Activated CD8-positive, alpha-beta memory T cell treated with anti-CD3 and anti-CD28 coated beads, Interleukin-2, amount 50 U/mL, for 24 hours (primary cell): ENCODE measurements around the gene SQSTM1.

Experiments used
- DNase-seq: peaks from one replicate; pipeline ENCODE4 v3.0.0-alpha.2; 2020; ENCODE audit errors: extremely low read depth

The SQSTM1 gene

GRCh38 chr5:179795049-179795862 is 25.4 kb upstream of the SQSTM1 start:
- no peak for DNase-seq

- no peak for DNase-seq
Observed at GRCh38 chr5:179795863-179796833, 24.6 kb upstream of the SQSTM1 start.

- DNase-seq, result no peak
Observed at GRCh38 chr5:179796877-179797608, 23.7 kb upstream of the SQSTM1 start.

- DNase-seq, result no peak
Observed at GRCh38 chr5:179797741-179798140, 23.0 kb upstream of the SQSTM1 start.

GRCh38 chr5:179798144-179798770 is 22.4 kb upstream of the SQSTM1 start:
- DNase-seq, result no peak

GRCh38 chr5:179798771-179799643 is 21.7 kb upstream of the SQSTM1 start:
- DNase-seq, result no peak

GRCh38 chr5:179799644-179799973 is 21.1 kb upstream of the SQSTM1 start:
- no peak for DNase-seq

GRCh38 chr5:179800071-179800695 is 20.5 kb upstream of the SQSTM1 start:
- no peak for DNase-seq

GRCh38 chr5:179800696-179801201 is 20.0 kb upstream of the SQSTM1 start:
- no peak for DNase-seq

GRCh38 chr5:179801304-179802206 is 19.1 kb upstream of the SQSTM1 start:
- DNase-seq, result peak; percentile 58

GRCh38 chr5:179802207-179802883 is 18.4 kb upstream of the SQSTM1 start:
- no peak for DNase-seq

- no peak for DNase-seq
Observed at GRCh38 chr5:179802950-179803562, 17.6 kb upstream of the SQSTM1 start.

- DNase-seq, result no peak
Observed at GRCh38 chr5:179803651-179804554, 16.8 kb upstream of the SQSTM1 start.

GRCh38 chr5:179804555-179804947 is 16.2 kb upstream of the SQSTM1 start:
- DNase-seq, result no peak

GRCh38 chr5:179805070-179805528 is 15.6 kb upstream of the SQSTM1 start:
- no peak for DNase-seq

GRCh38 chr5:179805529-179806249 is 15.0 kb upstream of the SQSTM1 start:
- DNase-seq, result no peak
